Psoas muscle (tissue), 8 donors: ENCODE data around the gene BOK. TPM values are rescaled to one million over a fixed set of nuclear protein-coding genes. Genes with fewer than 3 reads are reported as not detected.

Experiments
- ATAC-seq, 4 donors: fragments of 200-7000 bp; cut with Tn5 transposase; one replicate each; pipeline ENCODE4 v1.9.1; 2020; ENCODE audit warnings: moderate library complexity in 3 of 4, mild to moderate bottlenecking in 2 of 4
- DNase-seq, 2 donors: peaks; one replicate each; pipeline ENCODE4 v3.0.0-alpha.2; 2020
- H3K27ac ChIP-seq: fragments of 200-600 bp; one replicate; pipeline ENCODE4 v1.8.0; 2022
- H3K27me3 ChIP-seq, 3 donors: fragments of 200-600 bp in 1 of 3; one replicate each; pipeline versions ENCODE4 v1.6.1 to v1.8.0; 2013 to 2022; ENCODE audit warnings: low read length in 2 of 3, mild to moderate bottlenecking in 2 of 3, moderate library complexity in 1 of 3; ENCODE audit not compliant: insufficient read depth in 3 of 3
- H3K36me3 ChIP-seq, 2 donors: fragments of 200-600 bp in 1 of 2; one replicate each; pipeline versions ENCODE4 v1.6.1 to v1.8.0; 2013 to 2022; ENCODE audit warnings: low read depth in 1 of 2, mild to moderate bottlenecking in 1 of 2, moderate library complexity in 1 of 2; ENCODE audit not compliant: insufficient read depth in 1 of 2
- H3K4me1 ChIP-seq: fragments of 200-600 bp; one replicate; pipeline ENCODE4 v1.8.0; 2022
- H3K4me3 ChIP-seq: fragments of 200-600 bp; one replicate; pipeline ENCODE4 v1.8.0; 2022; ENCODE audit warnings: mild to moderate bottlenecking
- H3K9me3 ChIP-seq: fragments of 200-600 bp; one replicate; pipeline ENCODE4 v1.8.0; 2022
- CTCF ChIP-seq: fragments of 200-600 bp; IDR thresholded peaks from one replicate; pipeline ENCODE4 v1.8.0; 2022; ENCODE audit warnings: antibody characterized with exemption
- WGBS, 3 donors: extraction: QIAGEN DNeasy Blood & Tissue Kit; methylation state at CpG; one replicate each; pipeline versions ENCODE4 v1.1.6 to v1.1.7; 2013; 5-methylcytosine and 5-hydroxymethylcytosine counted together
- intact Hi-C, 2 donors: fragments of 100-400 bp; cut with DNase I; formaldehyde crosslinking; loops; one replicate each; pipeline versions ENCODE4 v1.11.0 to v1.14.2; 2022
- polyA plus RNA-seq, 3 donors: library from polyadenylated mRNA; stranded (reverse); fragments of 200-250 nt; gene quantifications; one replicate each; pipeline ENCODE4 v1.2.3, GENCODE V29; 2013
- total RNA-seq, 4 donors: library from RNA; stranded (reverse); fragmentation: NEBNext Ultra II Directional in 2 of 4; extraction: Animal tissue kit (Norgen Biotek cat#: 25700) in 2 of 4; gene quantifications; one replicate each; pipeline versions ENCODE4 v1.2.1 to v1.2.4, GENCODE V29; 2021 to 2023
- donor health status: healthy with polysubstance abuse.
- donor health status: DM: no; HTN: no; CAD: no; lungs with moderate emphysema.
- donor health status: Bipolar disorder and iron deficiency.
- donor health status: healthy.
- donor health status: DM: yes; HTN: yes; CAD: no.
- donor health status: DM: no; HTN: no; CAD: no.
- donor health status: DM: no; HTN: no; CAD: no.
- donor health status: DM: yes; HTN: yes; CAD: no.

Gene BOK
- total and polyA plus RNA-seq, 7 donors = 1.3 to 12.8 (median 3.6) TPM

DNA sequence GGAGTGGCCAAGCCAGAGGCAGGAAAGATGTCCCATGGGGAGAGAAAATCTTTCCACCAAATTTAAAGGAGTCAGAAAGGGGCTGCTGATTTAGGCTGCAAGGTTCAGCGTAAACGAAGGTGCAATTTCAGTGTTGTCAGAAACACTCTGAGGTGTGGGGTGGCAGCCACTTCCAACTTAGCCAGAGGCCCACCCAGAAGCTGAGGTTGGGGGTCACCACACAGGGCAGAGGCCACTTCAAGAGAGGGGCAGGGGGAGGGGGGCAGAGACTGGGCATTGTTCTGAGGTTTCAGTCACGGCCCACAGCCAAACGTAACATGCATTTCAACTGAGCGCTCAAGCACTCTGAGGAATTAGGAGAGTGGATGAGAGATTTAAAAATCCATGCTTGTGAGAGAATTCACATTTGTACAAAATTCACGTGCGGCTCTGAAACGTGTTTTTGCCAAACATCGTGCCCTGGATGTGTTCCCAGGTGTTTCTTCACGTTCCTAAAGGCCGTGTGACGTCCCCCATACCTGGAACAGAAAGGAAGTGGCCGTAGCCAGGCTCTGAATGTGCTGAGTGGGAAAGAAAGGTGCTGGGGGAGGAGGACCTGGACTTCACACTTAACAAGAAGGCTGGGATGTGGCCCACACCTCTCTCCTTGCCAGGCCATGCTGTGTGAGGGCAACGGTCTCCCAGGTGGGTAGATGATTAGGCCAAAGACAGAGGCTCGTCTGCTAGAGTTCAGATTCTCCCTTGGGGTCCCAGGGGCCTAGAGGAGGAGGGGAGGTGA, 19.5 kb upstream of the BOK start:
- Histone ChIP-seq H3K4me1 (peaks cover 12% of the 10 kb centered on the region), H3K27me3 (peaks cover 0 to 12% (median 3%) of the 10 kb centered on the region in 3 donors), H3K9me3 (no peaks in the 10 kb centered on the region), H3K4me3 (no peak overlapping the region), H3K27ac (no peak overlapping the region), H3K36me3 (no peaks in the 10 kb centered on the region)
- WGBS, 3 donors = 77 to 81% (median 81%) methylated on average over 15 of the region's 15 CpGs
- no peak for DNase-seq
- intact Hi-C loops = no loop called here
- ATAC-seq = no peak
- TF ChIP-seq CTCF = no peak

- intact Hi-C loops = no loop called here
- H3K9me3 ChIP-seq = no peaks in the 10 kb centered on the region
- peaks cover 12% of the 10 kb centered on the region for H3K4me1 ChIP-seq
- ATAC-seq = no peak
- no peak overlapping the region for H3K4me3 ChIP-seq
- no peak for DNase-seq
- H3K27ac ChIP-seq = no peak overlapping the region
- H3K36me3 ChIP-seq = no peaks in the 10 kb centered on the region
- peaks cover 0 to 15% (median 3%) of the 10 kb centered on the region in 3 donors for H3K27me3 ChIP-seq
- TF ChIP-seq CTCF = no peak
- 94 to 96% (median 94%) methylated on average over 11 of the region's 11 CpGs for WGBS, 3 donors
These were observed 18.8 kb upstream of the BOK start for GRCh38 chr2:241539616-241540374.

DNA sequence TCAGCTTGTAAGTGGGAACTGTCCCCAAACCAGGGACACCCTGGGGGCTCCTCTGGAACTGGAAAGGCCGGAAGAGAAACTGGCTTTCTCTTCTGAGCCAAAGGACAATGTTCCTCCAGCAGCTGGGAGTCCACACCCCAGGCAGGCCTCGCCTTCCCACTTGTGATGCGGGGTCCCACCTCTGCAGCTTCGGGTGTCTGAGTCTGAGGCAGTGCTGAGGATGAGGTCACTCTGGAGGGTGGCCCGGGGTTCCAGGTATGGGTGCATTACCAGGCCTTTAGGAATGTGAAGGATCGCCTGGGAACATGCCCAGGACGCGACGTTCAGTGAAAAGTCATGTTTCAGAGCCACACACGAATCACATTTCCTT, 18.2 kb upstream of the BOK start:
- TF ChIP-seq CTCF = no peak
- WGBS, 3 donors = 29 to 33% (median 32%) methylated on average over 10 of the region's 10 CpGs
- intact Hi-C loops = no loop called here
- no peaks in the 10 kb centered on the region for H3K9me3 ChIP-seq
- H3K27ac ChIP-seq = peak overlapping the region; percentile 46
- DNase-seq (peak in 1 of 2 donors; percentile 73), ATAC-seq (peak in 3 of 4 donors; percentile 52 to 68 (median 56))
- H3K36me3 ChIP-seq = no peaks in the 10 kb centered on the region
- peaks cover 0 to 20% (median 3%) of the 10 kb centered on the region in 3 donors for H3K27me3 ChIP-seq
- peak overlapping the region; percentile 66 for H3K4me3 ChIP-seq
- peaks cover 12% of the 10 kb centered on the region for H3K4me1 ChIP-seq

GRCh38 chr2:241540771-241541561, 17.6 kb upstream of the BOK start:
- H3K9me3 ChIP-seq = no peaks in the 10 kb centered on the region
- no peaks in the 10 kb centered on the region for H3K36me3 ChIP-seq
- H3K27ac ChIP-seq = peak overlapping the region; percentile 46
- TF ChIP-seq CTCF = no peak
- peak overlapping the region; percentile 66 for H3K4me3 ChIP-seq
- ATAC-seq (peak; percentile 91 to 93 (median 92)), DNase-seq (peak; percentile 72 to 87)
- intact Hi-C loops = no loop called here
- WGBS, 3 donors = 2 to 4% (median 2%) methylated on average over 46 to 68 of the region's 68 CpGs
- peaks cover 0 to 20% (median 4%) of the 10 kb centered on the region in 3 donors for H3K27me3 ChIP-seq
- peaks cover 12% of the 10 kb centered on the region for H3K4me1 ChIP-seq
